CD4-positive, alpha-beta T cell treated with Interleukin-4 for 4 hours (primary cell): Measurements from ENCODE around the gene KNG1.
"Not testable (repeated sequence)": the region's sequence is repeated elsewhere in the genome, so short reads cannot be mapped to it uniquely, and the experiment has no call there.

Experiments
- DNase-seq: peaks from one replicate; pipeline ENCODE4 v3.0.0-alpha.2; 2020

Gene KNG1

DNA sequence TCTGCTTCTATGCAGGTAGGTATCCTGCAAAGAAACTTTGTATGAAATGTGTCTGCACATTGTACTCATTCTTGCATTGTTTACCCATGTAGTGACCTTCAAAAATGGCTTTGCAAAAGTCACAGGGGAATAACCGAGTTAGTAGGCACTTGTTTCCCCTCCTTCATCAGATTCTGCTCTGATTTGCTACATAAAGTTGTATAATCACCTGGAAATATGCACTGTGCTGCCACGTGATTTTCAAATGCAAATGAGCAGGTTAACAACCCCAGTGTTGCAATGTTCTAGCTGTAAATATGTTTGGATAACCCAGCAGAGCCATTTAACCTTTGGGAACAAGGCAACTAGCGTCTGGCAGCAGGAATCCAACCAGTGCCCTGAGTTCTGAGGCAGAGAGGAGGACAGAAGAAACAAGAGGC lies at the start of gene KNG1:
Gene KNG1, plus strand, starts transcription at position 321 of the 419 bp plus-strand sequence. CDS start 184 bp downstream, outside the sequence.
- no peak for DNase-seq

DNA sequence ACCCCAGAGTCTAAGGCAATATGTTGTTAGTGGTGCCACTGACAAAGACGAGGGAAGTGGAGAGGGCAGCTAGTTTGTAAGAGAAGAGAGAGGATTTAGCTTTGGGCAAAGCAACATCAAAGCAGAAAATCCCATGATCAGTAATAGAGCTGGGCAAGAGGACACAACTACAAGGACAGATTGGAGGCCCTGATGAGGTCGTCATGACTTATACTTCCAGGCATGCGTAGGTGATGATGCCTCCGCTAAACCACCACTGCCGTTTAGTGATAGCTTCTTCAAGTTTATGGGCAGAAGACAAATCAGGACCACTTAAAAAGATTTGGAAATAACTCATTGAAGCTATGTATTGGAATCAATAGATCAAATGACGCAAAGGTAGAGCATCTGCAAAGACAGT lies 48.7 kb upstream of the KNG1 start:
- no peak for DNase-seq

DNA sequence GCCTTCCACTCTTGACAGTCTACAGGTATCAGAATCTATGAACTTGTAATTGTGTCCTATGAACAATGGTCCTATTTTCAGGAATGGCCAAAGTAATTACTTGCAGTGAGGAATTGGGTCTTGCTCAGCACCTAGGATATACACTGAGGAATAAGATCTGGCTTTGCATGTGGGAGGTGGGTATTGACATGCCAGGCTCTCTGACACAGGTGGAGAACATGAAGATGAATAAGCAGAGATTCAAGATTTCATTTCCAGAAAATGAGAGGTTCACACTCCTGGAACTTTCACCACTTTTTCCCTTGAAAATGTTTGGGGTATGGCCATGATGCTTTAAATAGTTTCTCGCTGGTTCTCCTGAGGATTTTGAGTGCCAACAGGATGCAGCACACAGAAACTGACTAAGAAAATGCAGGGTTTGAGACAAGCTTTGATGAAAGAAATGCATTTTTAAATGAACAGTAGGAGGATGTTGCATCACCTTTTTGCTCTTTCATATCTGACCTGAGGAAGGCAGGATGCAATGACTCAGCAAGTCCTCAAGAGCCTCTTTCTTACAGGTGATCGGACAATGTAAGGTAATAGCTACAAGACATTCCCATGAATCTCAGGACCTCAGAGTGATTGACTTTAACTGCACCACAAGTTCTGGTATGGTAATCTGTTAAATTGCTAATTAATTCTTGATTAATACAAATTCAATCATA lies 47.6 kb upstream of the KNG1 start:
- DNase-seq, result no peak

DNA sequence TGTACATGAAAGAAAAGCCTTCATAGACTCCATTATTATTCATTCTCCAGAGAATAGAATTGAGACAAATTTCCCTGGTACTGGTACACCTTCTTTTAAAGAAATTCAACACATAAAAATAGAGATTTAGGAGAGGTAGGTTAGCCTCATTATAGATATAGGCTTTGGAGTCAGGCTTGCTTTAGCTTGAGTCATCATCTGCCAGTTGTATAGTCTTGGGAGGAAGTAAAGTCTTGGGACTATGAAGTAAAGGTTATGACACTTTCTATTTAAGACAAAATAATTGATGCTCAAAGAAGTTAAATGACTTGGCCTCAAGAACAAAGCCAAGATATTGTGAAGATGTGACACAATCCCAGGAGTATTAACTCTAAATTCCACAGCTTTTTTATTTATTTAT lies 47.0 kb upstream of the KNG1 start:
- no peak for DNase-seq

DNA sequence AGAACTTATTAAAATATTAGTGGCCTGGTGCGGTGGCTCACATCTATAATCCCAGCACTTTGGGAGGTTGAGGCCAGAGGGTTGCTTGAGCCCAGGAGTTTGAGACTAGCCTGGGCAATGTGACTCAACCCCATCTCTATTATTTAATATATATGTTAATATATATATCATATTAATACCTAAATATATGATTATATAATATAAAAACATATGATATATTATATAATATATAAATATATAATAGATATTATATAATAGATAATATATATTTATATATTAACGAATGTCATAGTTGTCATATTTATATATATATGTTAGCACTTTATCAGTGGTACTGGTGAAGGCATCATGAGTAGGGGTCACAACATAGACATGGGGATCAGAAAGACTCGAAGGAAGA lies 46.1 kb upstream of the KNG1 start:
- no peak for DNase-seq

DNA sequence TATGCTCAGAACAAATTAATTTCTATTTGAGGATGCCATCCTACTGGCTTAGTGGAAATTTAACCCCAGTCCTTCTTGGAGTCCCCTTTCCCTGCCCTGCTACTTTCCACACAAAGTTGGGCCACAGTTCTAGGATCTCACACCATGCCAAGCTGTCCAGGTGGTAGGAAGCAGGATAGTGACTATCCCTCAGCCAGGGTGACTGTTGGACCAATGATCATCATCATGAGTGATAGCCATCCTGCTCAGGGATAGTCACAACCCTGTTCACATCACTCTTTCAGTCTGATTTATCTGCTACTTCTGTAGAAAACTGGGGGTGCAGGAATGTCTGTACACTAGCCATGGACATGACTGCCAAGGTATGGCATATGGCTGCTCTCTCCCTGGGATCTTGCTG lies 38.6 kb upstream of the KNG1 start:
- DNase-seq, result no peak

DNA sequence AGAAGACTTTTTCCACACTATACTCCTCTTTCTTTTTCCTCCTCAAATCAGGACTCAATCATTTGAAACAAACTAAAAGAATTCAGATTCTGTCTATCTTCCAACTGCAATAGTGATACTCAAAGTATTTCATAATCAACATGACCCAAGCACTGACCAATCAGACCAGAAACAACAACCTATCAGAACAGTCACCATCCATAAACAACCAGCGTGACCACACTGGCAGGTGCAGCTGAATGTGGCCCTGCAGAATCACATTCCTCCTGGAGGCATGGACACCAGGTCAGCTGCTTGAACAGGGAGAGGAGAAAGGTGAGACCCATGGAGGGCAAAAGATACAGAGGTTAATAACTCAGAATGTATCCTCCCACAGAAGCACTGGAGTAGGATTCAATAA lies 38.0 kb upstream of the KNG1 start:
- no peak for DNase-seq

DNA sequence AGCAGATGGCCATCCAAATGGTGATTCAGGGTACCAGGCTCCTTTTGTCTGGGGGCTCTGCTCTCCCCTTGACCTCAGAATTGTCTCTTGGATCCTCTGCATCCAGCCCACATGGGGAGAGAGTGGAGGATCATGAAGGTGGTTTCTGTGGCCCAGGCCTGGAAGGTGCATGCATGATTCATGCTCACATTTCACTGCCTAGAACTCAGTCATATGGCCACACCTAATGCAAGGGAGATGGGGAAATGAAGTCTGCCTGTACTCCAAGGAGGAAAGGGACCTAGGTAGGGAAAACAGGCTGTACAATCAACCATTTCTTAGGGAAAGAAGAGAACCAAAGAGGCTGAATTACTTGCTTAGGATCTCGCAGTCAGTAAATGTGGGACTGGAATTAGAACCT lies 36.3 kb upstream of the KNG1 start:
- no peak for DNase-seq

DNA sequence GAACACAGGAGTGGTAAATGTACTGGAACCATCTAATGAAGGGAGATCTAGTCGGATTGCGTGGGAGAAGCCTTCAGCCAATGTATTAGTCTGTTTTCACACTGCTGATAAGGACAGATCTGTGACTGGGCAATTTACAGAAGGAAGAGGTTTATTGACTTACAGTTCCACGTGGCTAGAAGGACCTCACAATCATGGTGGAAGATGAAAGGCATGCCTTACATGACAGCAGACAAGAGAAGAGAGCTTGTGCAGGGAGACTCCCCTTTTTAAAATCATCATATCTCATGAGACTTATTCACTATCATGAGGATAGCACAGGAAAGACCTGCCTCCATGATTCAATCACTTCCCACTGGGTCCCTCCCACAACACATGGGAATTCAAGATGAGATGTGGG lies 34.3 kb upstream of the KNG1 start:
- no peak for DNase-seq

DNA sequence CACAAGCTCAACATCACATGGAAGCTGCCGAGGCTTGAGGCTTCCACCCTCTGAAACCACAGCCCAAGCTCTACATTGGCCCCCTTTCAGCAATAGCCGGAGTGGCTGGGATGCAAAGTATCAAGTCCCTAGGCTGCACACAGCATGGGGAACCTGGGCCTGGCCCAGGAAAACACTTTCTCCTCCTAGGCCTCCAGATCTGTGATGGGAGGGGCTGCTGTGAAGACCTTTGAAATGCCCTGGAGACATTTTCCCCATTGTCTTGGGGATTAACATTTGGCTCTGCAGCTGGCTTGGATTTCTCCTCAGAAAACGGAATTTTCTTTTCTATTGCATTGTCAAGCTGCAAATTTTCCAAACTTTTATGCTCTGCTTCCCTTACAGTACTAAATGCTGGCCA lies 33.2 kb upstream of the KNG1 start:
- no peak for DNase-seq

DNA sequence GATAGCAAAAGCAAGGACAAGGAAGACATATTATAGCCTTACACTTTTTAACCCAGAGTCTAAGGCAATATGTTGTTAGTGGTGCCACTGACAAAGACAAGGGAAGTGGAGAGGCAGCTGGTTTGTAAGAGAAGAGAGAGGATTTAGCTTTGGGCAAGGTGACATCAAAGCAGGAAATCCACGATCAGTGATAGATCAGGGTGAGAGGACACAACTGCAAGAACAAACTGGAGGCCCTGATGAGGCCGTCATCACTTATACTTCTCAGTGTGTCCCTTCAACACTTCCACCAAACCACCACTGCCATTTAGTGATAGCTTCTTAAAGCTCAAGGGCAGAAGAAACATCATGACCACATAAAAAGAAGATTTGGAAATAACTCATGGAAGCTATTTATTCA lies 30.7 kb upstream of the KNG1 start:
- DNase-seq, result not testable (repeated sequence)

DNA sequence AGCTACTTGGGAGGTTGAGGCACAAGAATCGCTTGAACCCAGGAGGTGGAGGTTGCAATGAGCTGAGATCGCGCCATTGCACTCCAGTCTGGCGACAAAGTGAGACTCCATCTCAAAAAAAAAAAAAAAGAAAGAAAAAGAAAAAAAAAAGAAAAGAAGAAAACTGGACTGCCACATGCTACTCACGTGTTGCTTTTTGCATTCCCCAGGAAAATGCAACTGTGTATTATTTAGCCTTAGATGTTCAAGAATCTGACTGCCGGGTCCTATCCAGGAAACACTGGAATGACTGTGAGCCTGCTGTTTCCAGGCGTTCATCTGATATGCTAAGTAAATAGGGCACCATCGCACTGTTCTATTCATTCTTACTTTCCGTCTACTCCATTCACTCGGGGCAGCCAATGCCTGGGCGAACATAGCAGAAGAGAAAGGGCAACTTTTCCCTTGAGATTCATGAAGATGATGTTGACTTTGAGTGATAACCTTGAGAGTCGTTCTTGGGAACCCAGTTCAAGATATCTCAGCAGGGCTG lies 30.0 kb upstream of the KNG1 start:
- no peak for DNase-seq

DNA sequence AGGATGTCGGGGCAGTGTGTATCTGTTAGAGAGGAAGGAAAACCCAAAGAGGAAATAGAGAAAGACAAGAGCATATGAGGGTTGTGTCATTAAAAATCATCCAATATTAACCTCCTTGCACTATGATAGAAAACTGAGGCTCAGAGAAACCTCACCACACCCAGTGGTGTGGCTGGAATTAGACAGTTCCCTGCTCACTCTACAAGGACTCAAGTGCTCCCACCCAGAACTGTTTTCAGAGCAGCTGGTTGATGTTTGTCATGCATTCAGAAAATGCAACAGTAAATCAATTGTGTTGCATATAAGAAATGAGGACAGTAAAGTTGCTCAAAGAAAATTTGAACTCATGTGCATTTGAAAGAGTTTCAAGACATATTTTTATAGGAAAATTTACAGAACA lies 26.9 kb upstream of the KNG1 start:
- not testable (repeated sequence) for DNase-seq

DNA sequence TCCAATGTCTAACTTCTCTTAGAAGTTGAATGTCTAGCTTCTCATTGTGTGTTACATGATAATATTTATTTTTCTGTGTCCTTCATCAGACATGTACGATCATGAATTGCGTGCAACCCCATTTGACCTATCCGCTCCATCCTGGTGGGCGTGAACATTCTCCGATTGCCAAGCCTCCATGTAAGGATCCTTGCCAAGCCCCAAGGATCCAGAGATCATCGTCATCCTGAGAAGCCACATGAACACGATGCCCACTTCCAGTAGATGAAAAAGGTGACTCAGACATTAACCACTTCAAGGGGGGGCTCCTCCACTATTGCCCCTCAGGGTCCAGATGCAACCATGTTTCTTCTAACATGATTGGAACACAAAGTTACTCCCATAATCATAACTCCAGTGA lies 25.5 kb upstream of the KNG1 start:
- no peak for DNase-seq

DNA sequence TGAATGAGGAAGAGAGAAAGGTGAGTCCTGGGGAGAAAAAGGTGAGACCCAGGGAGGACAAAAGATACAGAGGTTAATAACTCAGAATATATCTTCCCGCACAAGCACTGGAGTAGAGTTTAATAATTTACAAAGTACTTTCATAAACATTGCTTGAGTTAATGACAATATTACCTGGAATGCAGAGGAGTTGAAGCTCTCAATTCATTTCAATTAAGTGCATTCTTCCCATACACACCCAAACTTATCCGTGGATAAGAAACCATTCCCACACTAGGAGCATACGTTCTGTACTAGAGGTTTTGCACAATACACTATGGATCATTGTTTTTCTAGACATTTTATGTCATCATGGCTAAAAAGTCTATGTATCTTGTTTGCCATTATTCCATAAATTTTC lies 23.3 kb upstream of the KNG1 start:
- DNase-seq, result no peak

DNA sequence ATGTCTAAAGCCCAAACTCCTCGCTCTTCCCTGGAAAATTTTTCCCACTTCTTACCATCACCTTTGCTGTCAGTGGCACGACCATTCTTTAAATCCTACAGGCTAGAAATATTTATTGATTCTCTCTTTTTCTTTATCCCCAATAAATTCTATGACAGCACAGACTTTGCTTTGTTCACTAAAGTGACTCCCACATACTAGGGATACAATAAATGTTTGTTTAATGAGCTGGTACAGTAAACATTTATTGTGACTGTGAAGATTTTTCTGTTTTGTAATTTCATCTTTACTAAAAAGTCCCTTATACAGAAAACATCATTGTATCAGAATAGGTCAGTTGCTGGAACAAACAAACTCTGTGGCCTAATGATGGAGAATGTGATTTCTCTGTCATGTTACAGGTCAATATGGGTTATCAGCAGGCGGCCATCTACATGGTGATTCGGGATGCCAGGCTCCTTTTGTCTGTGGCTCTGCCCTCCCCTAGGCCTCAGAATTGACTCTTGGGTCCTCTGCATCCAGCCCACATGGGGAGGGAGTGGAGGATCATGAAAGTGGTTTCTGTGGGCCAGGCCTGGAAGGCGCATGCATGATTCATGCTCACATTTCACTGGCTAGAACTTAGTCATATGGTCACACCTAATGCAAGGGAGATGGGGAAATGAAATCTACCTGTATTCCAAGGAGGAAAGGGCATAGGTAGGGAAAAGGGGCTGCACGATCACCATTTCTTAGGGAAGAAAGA lies 22.7 kb upstream of the KNG1 start:
- no peak for DNase-seq

DNA sequence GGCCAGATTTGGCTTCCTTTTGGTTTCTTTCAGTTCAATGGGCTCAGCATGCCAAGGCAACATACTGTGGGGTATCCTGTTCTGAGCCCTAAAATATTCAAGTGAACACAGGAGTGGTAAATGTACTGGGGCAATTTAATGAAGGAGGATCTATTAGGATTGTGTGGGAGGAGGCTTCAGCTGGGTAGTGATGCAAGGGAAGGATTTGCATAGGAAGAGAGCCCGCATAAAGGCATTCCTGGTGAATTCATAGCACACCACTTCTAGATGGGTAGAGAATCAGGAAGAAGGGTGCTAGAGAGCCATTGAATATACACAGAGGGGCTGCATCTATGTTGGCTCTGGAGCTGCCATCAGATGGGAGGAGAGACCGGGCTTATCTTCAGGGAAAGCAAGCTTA lies 20.6 kb upstream of the KNG1 start:
- DNase-seq, result no peak

DNA sequence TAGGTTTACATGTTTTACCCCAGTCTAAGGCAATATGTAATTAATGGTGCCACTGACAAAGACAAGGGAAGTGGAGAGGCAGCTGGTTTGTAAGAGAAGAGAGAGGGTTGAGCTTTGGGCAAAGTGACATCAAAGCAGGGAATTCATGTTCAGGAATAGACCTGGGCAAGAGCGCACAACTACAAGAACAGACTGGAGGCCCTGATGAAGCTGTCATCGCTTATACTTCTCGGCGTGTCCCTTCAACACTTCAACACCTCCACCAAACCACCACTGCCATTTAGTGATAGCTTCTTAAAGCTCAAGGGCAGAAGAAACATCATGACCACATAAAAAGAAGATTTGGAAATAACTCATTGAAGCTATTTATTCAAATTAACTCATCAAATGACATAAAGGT lies 19.6 kb upstream of the KNG1 start:
- DNase-seq, result no peak

DNA sequence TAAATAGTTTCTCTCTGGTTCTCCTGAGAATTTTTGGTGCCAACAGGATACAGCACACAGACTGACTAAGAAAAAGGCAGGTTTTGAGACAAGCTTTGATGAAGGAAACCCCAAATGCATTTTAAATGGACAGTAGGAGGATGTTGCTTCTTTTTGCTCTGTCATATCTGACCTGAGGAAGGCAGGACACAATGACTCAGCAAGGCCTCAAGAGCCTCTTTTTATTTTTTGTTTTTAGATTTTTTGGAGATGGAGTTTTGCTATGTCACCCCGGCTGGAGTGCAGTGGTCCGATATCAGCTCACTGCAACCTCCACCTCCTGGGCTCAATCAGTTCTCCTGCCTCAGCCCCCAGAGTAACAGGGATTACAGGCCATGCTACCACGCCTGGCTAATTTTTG lies 16.9 kb upstream of the KNG1 start:
- DNase-seq, result no peak

DNA sequence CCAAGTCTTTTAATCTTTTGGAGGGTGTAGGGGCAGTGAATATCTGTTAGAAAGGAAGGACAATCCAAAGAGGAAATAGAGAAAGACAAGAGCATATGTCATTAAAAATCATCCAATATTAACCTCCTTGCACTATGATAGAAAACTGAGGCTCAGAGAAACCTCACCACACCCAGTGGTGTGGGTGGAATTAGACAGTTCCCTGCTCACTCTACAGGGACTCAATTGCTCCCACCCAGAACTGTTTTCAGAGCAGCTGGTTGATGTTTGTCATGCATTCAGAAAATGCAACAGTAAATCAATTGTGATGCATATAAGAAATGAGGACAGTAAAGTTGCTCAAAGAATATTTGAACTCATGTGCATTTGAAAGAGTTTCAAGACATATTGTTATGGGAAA lies 14.7 kb upstream of the KNG1 start:
- DNase-seq, result not testable (repeated sequence)

DNA sequence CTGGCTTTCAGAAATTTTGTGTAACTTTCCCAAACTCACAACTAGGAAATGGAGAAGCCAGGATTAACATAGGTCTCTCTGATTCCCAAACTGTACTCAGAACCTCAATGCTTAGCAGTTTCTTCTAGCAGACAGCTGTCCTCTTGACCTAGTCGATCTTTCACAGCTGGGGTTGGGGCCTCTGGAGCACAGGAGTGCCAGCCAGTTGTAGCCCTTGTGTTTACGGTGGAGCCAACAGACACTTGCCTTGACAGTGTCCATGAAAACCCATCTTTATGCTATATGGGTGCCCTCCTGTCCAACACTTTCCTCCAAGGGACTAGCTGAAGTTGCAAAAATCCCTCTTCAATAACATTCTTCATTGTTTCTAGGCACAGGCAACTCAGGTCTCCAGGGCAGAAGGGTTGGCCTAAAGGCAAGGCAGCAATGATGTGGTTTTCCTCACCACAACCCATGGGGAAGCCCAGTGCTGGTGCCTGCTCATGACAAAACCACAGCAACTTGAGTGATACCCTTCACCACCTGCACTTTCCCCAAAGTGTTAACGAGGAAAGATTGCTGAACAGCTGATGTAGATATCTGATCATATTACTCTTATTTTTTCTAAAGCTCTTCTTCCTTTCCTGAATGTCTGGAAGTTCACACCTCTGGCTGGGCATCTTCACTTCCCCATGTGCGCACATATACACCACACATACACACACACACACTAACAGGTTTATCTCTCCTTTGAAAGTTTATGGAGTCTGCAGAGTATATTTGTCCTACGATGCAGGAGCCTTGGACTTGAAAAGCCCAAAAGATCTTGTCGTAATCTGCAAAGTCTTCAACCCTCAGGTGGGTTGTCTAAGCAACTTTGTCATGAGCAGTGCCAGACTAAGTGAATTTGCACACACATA lies 11.0 kb upstream of the KNG1 start:
- peak; percentile 61 for DNase-seq

DNA sequence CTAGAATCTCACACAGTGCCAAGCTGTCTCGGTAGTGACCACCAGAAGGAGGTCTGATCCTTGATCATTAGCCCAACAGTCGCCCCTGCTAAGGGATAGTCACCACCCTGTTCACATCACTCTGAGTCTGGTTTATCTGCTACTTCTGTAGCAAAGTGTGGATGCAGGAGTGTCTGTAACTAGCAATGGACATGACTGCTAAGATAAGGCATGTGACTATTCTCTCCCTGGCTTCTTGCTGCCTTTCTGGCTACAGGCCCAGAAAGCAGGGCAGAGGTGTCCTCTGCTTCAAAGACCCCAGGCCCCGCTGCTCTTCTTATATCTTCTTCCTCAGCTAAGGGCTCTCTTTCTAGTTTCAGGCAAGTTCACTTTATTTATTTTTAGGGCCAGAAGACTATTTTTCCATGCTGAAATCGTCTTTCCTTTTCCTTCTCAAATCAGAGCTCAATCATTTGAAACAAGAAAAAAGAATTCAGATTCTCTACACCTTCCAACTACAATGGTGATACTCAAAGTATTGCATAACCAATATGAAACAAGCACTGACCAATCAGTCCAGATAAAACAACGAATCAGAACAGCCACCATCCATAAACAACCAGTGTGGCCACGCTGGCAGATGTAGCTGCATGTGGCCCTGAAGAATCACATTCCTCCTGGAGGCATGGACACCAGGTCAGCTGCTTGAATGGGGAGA lies 8.0 kb upstream of the KNG1 start:
- DNase-seq, result no peak

DNA sequence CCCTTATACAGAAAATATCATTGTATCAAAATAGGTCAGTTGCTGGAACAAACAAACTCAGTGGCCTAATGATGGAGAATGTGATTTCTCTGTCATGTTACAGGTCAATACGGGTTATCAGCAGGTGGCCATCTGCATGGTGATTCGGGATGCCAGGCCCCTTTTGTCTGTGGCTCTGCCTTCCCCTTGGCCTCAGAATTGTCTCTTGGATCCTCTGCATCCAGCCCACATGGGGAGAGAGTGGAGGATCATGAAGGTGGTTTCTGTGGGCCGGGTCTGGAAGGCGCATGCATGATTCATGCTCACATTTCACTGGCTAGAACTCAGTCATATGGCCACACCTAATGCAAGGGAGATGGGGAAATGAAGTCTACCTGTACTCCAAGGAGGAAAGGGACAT lies 6.5 kb upstream of the KNG1 start:
- DNase-seq, result not testable (repeated sequence)
